ENCODE data around the gene FILIP1.

GRCh38 chr6:75438442-75439116, 55.0 kb downstream of the FILIP1 start:
- no peak for TF ChIP-seq CTCF (IDR thresholded peaks at IDR 0.05; ENCODE audit: insufficient read depth, low read length)
- no peak for TF ChIP-seq POLR2AphosphoS5 (IDR thresholded peaks at IDR 0.05; ENCODE audit: low read depth)
- TF ChIP-seq REST (IDR thresholded peaks at IDR 0.05; ENCODE audit: insufficient replicate concordance, low read depth): no peak
- no peak for TF ChIP-seq SPI1 (IDR thresholded peaks at IDR 0.05; ENCODE audit: borderline replicate concordance, low read depth)

All from HL-60 (cell line).